AG09309 (cell line): ENCODE data around the gene PTPRE.

Source experiments
- DNase-seq: peaks from one replicate; pipeline ENCODE4 v3.0.0-alpha.2; 2010; ENCODE audit warnings: low read depth
- H3K4me3 ChIP-seq: 2 replicates; pipeline ENCODE4 v1.5.1; 2011; ENCODE audit warnings: mild to moderate bottlenecking, low read depth, low read length, moderate library complexity; ENCODE audit not compliant: control insufficient read depth
- CTCF ChIP-seq: IDR thresholded peaks from 2 replicates; pipeline ENCODE4 v1.5.1; 2011; ENCODE audit warnings: mild to moderate bottlenecking, low read depth, low read length, inconsistent platforms; ENCODE audit not compliant: insufficient read depth, control insufficient read depth; ENCODE audit errors: missing control alignments

The PTPRE gene

GRCh38 chr10:128001849-128002248, 94.9 kb downstream of the PTPRE start:
- TF ChIP-seq CTCF, result no peak
- H3K4me3 ChIP-seq, result no peak overlapping the region
- DNase-seq, result no peak

GRCh38 chr10:128003521-128003920, 96.6 kb downstream of the PTPRE start:
- TF ChIP-seq CTCF, result no peak
- DNase-seq, result no peak
- H3K4me3 ChIP-seq, result no peak overlapping the region

GRCh38 chr10:128005858-128006257, 99.0 kb downstream of the PTPRE start:
- DNase-seq, result no peak
- no peak overlapping the region for H3K4me3 ChIP-seq
- TF ChIP-seq CTCF, result no peak

- no peak for TF ChIP-seq CTCF
- DNase-seq, result no peak
- H3K4me3 ChIP-seq, result no peak overlapping the region
Measured at GRCh38 chr10:128007056-128007455, 100.2 kb downstream of the PTPRE start.

- no peak for TF ChIP-seq CTCF
- no peak for DNase-seq
- H3K4me3 ChIP-seq, result no peak overlapping the region
Measured at GRCh38 chr10:128007971-128008370, 101.1 kb downstream of the PTPRE start.

- H3K4me3 ChIP-seq, result no peak overlapping the region
- no peak for TF ChIP-seq CTCF
- no peak for DNase-seq
Measured at GRCh38 chr10:128008521-128009250, 101.8 kb downstream of the PTPRE start.
